ENCODE measurements around the gene SLC24A3.

SLC24A3 gene

GRCh38 chr20:19384940-19385339, 172.5 kb downstream of the SLC24A3 start:
- DNase-seq (ENCODE audit: low read depth in 2 of 2), result no peak

- no peak for DNase-seq (ENCODE audit: low read depth in 2 of 2)
These were observed 174.8 kb downstream of the SLC24A3 start for GRCh38 chr20:19387251-19387650.

- no peak for DNase-seq (ENCODE audit: low read depth in 2 of 2)
These were observed 180.1 kb downstream of the SLC24A3 start for GRCh38 chr20:19392344-19393130.

GRCh38 chr20:19396460-19397081, 184.1 kb downstream of the SLC24A3 start:
- no peak for DNase-seq (ENCODE audit: low read depth in 2 of 2)

GRCh38 chr20:19397226-19397625, 184.8 kb downstream of the SLC24A3 start:
- DNase-seq (ENCODE audit: low read depth in 2 of 2), result no peak

GRCh38 chr20:19397666-19398065, 185.2 kb downstream of the SLC24A3 start:
- no peak for DNase-seq (ENCODE audit: low read depth in 2 of 2)

- no peak for DNase-seq (ENCODE audit: low read depth in 2 of 2)
These were observed 188.7 kb downstream of the SLC24A3 start for GRCh38 chr20:19401096-19401495.

GRCh38 chr20:19403549-19403948, 191.1 kb downstream of the SLC24A3 start:
- DNase-seq (ENCODE audit: low read depth in 2 of 2), result no peak

- no peak for DNase-seq (ENCODE audit: low read depth in 2 of 2)
These were observed 192.4 kb downstream of the SLC24A3 start for GRCh38 chr20:19404826-19405225.

GRCh38 chr20:19405958-19406357, 193.5 kb downstream of the SLC24A3 start:
- DNase-seq (ENCODE audit: low read depth in 2 of 2), result no peak

- no peak for DNase-seq (ENCODE audit: low read depth in 2 of 2)
These were observed 193.9 kb downstream of the SLC24A3 start for GRCh38 chr20:19406381-19406780.

- no peak for DNase-seq (ENCODE audit: low read depth in 2 of 2)
These were observed 194.8 kb downstream of the SLC24A3 start for GRCh38 chr20:19407196-19407595.

GRCh38 chr20:19407736-19408135, 195.3 kb downstream of the SLC24A3 start:
- DNase-seq (ENCODE audit: low read depth in 2 of 2), result no peak

- no peak for DNase-seq (ENCODE audit: low read depth in 2 of 2)
These were observed 196.5 kb downstream of the SLC24A3 start for GRCh38 chr20:19408971-19409370.

GRCh38 chr20:19411811-19412210, 199.4 kb downstream of the SLC24A3 start:
- no peak for DNase-seq (ENCODE audit: low read depth in 2 of 2)

- no peak for DNase-seq (ENCODE audit: low read depth in 2 of 2)
These were observed 199.8 kb downstream of the SLC24A3 start for GRCh38 chr20:19412254-19412653.

GRCh38 chr20:19414600-19414999, 202.2 kb downstream of the SLC24A3 start:
- DNase-seq (ENCODE audit: low read depth in 2 of 2), result no peak

GRCh38 chr20:19415786-19416185, 203.3 kb downstream of the SLC24A3 start:
- no peak for DNase-seq (ENCODE audit: low read depth in 2 of 2)

GRCh38 chr20:19416627-19417026, 204.2 kb downstream of the SLC24A3 start:
- no peak for DNase-seq (ENCODE audit: low read depth in 2 of 2)

GRCh38 chr20:19419396-19419795, 207.0 kb downstream of the SLC24A3 start:
- DNase-seq (ENCODE audit: low read depth in 2 of 2), result no peak

GRCh38 chr20:19423097-19423899, 210.9 kb downstream of the SLC24A3 start:
- no peak for DNase-seq (ENCODE audit: low read depth in 2 of 2)

GRCh38 chr20:19423900-19424620, 211.6 kb downstream of the SLC24A3 start:
- no peak for DNase-seq (ENCODE audit: low read depth in 2 of 2)

All from stimulated activated CD4-positive, alpha-beta T cell treated with anti-CD3 and anti-CD28 coated beads, Interleukin-15, amount 100 ng/mL, for 48 hours (primary cell).